DMS53 treated with DMSO at 0.1 percent for 48 hours (cell line): ENCODE measurements around the gene HMMR.

Experiments
- DNase-seq: peaks from one replicate; lab custom pipeline; 2025; ENCODE audit not compliant: unreplicated experiment; lab: John Stamatoyannopoulos, UW

HMMR gene

GRCh38 chr5:163456840-163457239 lies 3.6 kb upstream of the HMMR start:
- no peak for DNase-seq

DNA sequence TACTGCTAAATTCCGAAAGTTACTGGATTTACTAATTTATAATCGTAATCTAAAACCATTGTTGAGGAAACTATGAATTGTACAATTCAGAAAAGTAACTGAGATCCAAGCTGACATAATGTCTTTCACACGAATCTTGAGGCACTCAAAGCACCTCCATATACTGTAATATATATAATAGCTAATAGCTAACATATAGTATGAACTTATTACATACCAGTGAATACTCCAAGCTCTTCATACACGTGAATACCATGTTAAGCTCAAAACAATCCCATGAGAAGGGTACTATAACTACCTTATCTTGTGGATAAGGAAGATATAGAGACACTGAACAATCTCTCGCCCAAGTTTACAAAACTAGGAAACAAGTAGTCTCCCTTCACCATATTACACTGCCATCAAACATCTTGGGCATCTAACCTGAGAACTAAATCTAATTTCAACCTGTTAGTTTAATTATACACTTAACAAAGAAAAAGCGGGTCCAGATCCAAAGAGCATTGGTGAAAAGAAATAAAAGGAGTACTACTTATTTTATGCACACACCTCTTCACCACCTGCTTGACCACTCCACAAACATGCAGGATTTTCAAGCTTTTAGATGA lies 1.6 kb upstream of the HMMR start:
- DNase-seq: no peak

- DNase-seq: peak; percentile 36
These were observed 992 bp upstream of the HMMR start for GRCh38 chr5:163459462-163459818.

GRCh38 chr5:163459819-163460561 lies 442 bp upstream of the HMMR start, which contains the start of gene NUDCD2:
NUDCD2 (minus strand) TSS chr5:163460102; CDS start chr5:163460050, 52 bp downstream.
- peak; percentile 98 for DNase-seq

DNA sequence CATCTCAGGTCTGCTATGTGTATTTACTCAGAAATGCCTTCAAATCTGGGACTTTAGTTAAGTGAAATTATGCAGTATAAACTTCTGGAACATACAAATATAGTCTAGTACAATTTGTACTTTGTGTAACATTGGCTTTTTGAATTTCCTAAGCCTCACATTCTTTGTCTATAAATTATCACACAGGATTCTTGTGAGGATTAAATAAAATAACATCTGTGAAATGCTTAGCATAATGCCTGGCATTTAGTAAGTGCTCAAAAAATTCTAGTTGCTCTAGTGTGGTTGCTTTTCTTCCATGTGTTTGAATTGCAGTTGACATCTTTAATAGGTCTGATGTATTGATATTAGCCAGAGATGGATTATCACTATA lies 2.6 kb downstream of the HMMR start:
- no peak for DNase-seq

DNA sequence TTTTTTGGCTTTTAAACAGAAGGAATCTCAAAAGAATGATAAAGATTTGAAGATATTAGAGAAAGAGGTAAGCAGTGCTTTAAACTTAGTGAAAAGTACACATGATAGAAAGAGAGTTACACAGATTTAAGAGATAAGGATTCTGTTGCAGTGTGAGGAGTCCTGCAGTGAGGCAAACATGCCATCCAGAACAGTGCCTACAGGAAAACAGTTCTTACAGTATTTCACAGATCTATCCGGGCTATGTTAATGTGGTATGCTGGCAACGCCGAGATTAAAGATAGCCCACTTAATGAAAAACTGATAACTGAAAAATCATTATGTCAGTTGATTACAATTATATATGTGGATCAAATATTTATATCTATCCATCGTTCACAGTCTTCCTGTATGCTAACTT lies 7.2 kb downstream of the HMMR start:
- DNase-seq: no peak

- DNase-seq: no peak
These were observed 13.3 kb downstream of the HMMR start for GRCh38 chr5:163473635-163474243.

GRCh38 chr5:163475411-163475810 lies 15.0 kb downstream of the HMMR start:
- DNase-seq: no peak

- DNase-seq: no peak
These were observed 17.9 kb downstream of the HMMR start for GRCh38 chr5:163478126-163478981.

DNA sequence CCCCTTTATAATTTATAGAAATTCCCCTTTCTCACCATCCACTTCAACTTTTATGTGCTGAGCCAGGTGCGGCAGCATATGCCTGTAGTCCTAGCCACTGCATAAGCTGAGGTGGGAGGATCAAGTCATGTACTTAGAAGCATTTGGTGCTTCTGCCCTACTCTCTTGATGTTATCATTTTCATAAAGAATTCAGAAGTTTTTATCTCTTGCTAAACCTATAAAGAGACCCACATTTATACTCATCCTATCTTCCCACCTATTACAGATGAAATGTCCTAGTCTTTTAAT lies 18.5 kb downstream of the HMMR start:
- no peak for DNase-seq

DNA sequence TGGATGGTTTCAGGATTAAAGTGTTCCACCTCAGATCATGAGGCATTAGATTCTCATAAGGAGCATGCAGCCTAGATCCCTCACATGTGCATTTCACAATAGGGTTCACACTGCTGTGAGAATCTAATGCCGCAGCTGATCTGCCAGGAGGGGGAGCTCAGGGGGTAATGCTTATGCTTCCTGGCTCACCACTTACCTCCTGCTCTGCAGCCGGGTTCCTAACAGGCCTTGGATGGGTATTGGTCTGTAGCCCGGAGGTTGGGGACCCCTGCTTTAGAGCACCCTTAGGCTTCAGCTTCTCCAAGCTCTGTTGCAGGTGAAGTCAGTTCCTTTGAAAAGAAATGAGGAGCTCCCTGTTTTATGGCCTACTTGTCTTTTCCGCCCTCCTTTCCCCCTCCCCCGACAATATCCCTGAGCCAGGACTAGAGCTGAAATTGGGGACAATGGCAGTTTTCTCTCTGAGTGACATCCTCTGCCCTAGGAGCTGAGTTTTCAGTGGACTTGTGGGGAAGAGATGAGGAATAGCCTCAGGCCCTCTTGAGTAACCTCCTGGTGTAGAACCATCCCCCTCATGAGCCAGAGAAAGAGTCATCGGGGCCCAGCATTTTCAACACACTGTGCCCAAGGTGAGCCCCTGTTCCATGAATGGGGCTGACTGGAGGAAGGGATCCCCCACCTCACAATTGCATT lies 28.8 kb downstream of the HMMR start:
- DNase-seq: no peak

- no peak for DNase-seq
These were observed 29.3 kb downstream of the HMMR start for GRCh38 chr5:163489745-163490075.

- DNase-seq: no peak
These were observed 35.9 kb downstream of the HMMR start for GRCh38 chr5:163496286-163496685.

- no peak for DNase-seq
These were observed 36.9 kb downstream of the HMMR start for GRCh38 chr5:163497315-163497714.

DNA sequence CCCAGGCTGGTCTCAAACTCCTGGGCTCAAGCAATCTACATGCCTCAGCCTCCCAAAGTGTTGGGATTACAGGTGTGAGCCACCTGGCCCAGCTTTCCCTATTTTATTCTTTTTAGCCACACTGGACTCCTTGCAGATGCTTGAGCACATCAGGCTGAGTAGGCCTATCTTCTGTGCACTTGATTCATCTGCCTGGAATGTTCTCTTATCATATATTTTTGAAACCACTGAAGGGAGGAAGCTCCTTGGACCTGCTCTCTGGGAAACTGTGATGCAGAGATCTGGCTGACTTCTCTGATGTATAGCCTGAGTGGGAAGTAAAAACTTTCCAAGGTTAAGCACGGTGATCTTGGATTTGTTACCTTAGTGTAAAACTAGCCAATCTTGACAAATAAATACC lies 38.5 kb downstream of the HMMR start:
- DNase-seq: no peak

GRCh38 chr5:163502521-163502920 lies 42.1 kb downstream of the HMMR start:
- DNase-seq: no peak

- DNase-seq: peak; percentile 14
These were observed 43.0 kb downstream of the HMMR start for GRCh38 chr5:163503106-163504078.

DNA sequence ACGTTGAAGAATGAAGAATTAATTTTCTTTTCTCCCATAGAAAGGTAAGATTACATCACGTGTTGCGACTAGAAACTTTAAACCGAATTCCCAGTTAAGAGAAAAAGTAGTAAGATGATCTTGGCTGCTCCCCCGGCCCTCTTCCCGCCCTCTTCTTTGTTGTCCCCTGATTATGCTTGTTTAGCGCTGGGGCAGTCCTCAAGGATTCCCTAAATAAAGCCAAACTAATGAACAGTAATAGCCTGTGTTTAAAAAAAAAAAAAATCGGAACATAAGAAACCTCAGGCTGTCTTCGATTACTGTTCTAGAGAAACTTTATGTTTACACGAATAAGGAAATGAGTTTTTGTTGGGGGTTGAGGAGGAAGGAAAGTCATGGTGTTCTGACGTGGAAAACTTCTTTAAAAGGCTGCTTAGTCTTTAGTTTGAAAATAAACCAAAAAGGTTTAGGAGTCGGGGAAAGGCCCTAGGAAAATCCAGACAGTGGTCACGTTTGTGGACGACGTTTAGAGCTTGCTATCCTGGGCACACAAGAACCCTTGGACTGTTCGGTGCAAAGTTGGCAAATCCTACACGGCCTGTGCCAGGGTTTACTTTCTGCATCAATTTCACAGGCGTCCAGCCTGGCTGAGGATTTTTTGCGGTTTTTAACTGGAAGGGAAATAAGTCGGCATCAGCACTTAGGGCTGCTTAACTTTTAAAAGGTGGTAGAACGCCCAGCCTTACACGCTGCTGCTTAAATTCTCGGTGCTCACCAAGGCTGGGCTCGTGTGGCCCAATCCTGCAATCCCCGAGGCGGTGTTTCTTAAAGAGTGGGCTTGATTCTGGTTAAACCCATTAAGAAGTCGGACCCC lies 43.9 kb downstream of the HMMR start:
- DNase-seq: peak; percentile 8

GRCh38 chr5:163505049-163505367 lies 44.6 kb downstream of the HMMR start:
- DNase-seq: no peak
